Stimulated activated naive B cell treated with anti-CD40 and anti-IgM and Interleukin-4, amounts not matched to agents 10 μg/mL and 1 μg/mL and 100 μg/mL, for 72 hours (primary cell): ENCODE data around the gene CTBP1.

Experiments used
- ATAC-seq, 2 donors: fragments of 150-1000 bp; cut with Tn5 transposase; replicated peaks; 2 replicates each; pipeline ENCODE4 v1.10.0; 2021; ENCODE audit warnings: moderate library complexity in 1 of 2
- DNase-seq: peaks from one replicate; pipeline ENCODE4 v3.0.0; 2021
- H3K27ac Mint-ChIP-seq: one replicate; pipeline ENCODE4 v1.8.0; 2022; ENCODE audit warnings: mild to moderate bottlenecking, mixed read lengths
- H3K27me3 Mint-ChIP-seq, 2 donors: one replicate each; pipeline ENCODE4 v1.8.0; 2022; ENCODE audit warnings: mixed read lengths in 2 of 2
- H3K36me3 Mint-ChIP-seq, 2 donors: one replicate each; pipeline ENCODE4 v1.8.0; 2022; ENCODE audit warnings: mixed read lengths in 2 of 2, mild to moderate bottlenecking in 1 of 2
- H3K4me1 Mint-ChIP-seq, 2 donors: one replicate each; pipeline ENCODE4 v1.8.0; 2022; ENCODE audit warnings: mixed read lengths in 2 of 2, mild to moderate bottlenecking in 1 of 2
- H3K4me3 Mint-ChIP-seq, 2 donors: one replicate each; pipeline ENCODE4 v1.8.0; 2022; ENCODE audit warnings: mild to moderate bottlenecking in 2 of 2, mixed read lengths in 2 of 2, moderate library complexity in 1 of 2
- H3K9me3 Mint-ChIP-seq, 2 donors: one replicate each; pipeline ENCODE4 v1.8.0; 2022; ENCODE audit warnings: mixed read lengths in 2 of 2, mild to moderate bottlenecking in 1 of 2

Gene CTBP1

GRCh38 chr4:1290165-1290977, 41.4 kb upstream of the CTBP1 start:
- H3K27ac Mint-ChIP-seq: peak overlapping the region; percentile 91
- ATAC-seq: peak; percentile 11 to 16
- H3K9me3 Mint-ChIP-seq: peaks cover 5 to 6% of the 10 kb centered on the region in 2 donors

GRCh38 chr4:1289207-1290164, 40.6 kb upstream of the CTBP1 start, which contains the start of gene MAEA:
Gene MAEA, plus strand, starts transcription at chr4:1289891. Its CDS starts 23 bp downstream, at chr4:1289914.
- H3K36me3 Mint-ChIP-seq: peaks cover 6 to 20% of the 10 kb centered on the region in 2 donors

More at GRCh38 chr4:1290165-1290977, 41.4 kb upstream of the CTBP1 start:
- Mint-ChIP-seq H3K36me3 (peaks cover 6 to 20% of the 10 kb centered on the region in 2 donors), H3K27me3 (no peaks in the 10 kb centered on the region), H3K4me3 (peak overlapping the region; percentile 91 to 95), H3K4me1 (peaks cover 32 to 56% of the 10 kb centered on the region in 2 donors)
- DNase-seq: no peak

DNA sequence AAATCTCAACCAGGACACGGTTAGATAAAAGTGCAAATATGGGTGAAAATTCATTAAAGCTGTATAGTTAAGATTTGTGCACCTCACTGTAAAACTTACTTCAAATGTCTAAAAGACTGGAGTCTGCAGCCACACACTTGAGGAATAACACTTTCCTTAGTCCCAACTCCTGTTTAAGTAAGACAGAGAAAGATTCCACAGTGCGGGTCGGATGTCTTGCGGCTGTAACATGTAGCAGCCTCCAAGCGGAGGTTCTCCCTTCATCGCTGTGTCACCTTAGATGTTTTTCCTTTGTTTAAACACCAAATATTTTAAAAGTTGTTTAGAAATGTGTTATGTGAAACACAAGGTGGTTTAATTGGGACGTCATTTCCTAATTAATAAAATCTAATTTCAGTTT, 39.9 kb upstream of the CTBP1 start:
- no peak for ATAC-seq
- no peak for DNase-seq
- peaks cover 28 to 40% of the 10 kb centered on the region in 2 donors for H3K4me1 Mint-ChIP-seq
- peak overlapping the region; percentile 92 for H3K27ac Mint-ChIP-seq
- H3K9me3 Mint-ChIP-seq: peaks cover 5 to 6% of the 10 kb centered on the region in 2 donors
- peak overlapping the region; percentile 91 to 95 for H3K4me3 Mint-ChIP-seq
- peaks cover 6 to 20% of the 10 kb centered on the region in 2 donors for H3K36me3 Mint-ChIP-seq
- H3K27me3 Mint-ChIP-seq: no peaks in the 10 kb centered on the region

More at GRCh38 chr4:1289207-1290164, 40.6 kb upstream of the CTBP1 start, which contains the start of gene MAEA:
- Mint-ChIP-seq H3K4me3 (peak within 1 kb of the TSS; percentile 91 to 95), H3K9me3 (peaks cover 5 to 6% of the 10 kb centered on the region in 2 donors), H3K27ac (peak within 1 kb of the TSS; percentile 92), H3K27me3 (no peaks in the 10 kb centered on the region), H3K4me1 (peaks cover 28 to 47% of the 10 kb centered on the region in 2 donors)
- peak; percentile 96 to 97 for ATAC-seq
- DNase-seq: peak; percentile 98

- Mint-ChIP-seq H3K4me3 (no peak overlapping the region), H3K4me1 (peaks cover 10 to 13% of the 10 kb centered on the region in 2 donors)
Observed at GRCh38 chr4:1285790-1286553, 37.0 kb upstream of the CTBP1 start.

DNA sequence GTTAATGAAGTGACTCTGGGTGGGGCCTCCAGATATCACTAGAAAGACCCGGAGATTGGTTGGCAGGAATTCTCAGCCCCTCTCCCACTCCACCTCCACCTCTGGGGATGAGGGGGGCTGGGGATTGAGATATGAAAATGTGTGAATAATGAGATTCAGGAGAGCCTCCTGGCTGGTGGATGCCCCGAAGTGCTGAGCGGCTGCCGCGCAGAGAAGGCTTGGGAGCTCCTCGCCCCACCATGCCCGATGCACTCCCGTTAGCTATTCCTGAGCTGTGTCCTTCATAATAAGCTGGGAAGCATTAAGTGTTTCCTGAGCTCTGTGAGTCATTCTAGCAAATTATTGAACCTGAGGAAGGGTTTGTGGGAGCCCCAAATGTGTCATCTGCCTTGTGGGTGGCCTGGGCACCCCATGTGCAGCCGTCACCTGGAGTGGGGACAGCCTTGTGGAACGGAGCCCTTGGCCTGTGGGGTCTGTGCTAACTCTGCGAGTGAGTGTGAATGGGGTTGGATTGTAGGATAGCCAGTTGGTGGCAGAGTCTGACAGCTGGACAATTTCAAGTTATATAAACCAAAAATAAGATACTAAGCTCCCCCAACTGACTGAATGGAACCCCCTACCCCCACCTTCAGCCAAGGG, 36.3 kb upstream of the CTBP1 start:
- no peak overlapping the region for H3K4me3 Mint-ChIP-seq
- peaks cover 5 to 6% of the 10 kb centered on the region in 2 donors for H3K9me3 Mint-ChIP-seq

More at GRCh38 chr4:1285790-1286553, 37.0 kb upstream of the CTBP1 start:
- peaks cover 4% of the 10 kb centered on the region in 2 donors for H3K36me3 Mint-ChIP-seq
- H3K27ac Mint-ChIP-seq: no peak overlapping the region
- peaks cover 5 to 6% of the 10 kb centered on the region in 2 donors for H3K9me3 Mint-ChIP-seq
- ATAC-seq: no peak
- no peaks in the 10 kb centered on the region for H3K27me3 Mint-ChIP-seq
- peak; percentile 26 for DNase-seq

DNA sequence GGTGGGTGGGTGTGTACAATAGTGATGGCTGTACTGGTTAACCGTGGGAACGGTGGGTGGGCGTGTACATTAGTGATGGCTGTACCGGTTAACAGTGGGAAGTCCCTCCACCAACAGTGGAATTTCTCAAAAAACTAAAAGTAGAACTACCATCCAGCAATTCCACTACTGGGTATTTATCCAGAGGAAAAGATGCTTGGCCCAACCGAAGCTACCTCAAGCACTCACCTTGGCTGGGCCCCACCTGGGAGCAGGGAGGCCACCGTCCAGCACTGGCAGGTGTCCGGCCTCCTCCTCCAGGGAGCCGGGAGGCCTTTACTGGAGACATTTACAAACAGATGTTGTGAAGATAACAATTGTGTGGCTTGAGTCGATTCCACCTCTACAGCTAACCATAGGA, 34.8 kb upstream of the CTBP1 start:
- no peak overlapping the region for H3K4me3 Mint-ChIP-seq
- H3K9me3 Mint-ChIP-seq: peaks cover 5 to 6% of the 10 kb centered on the region in 2 donors
- DNase-seq (no peak), ATAC-seq (no peak)
- H3K4me1 Mint-ChIP-seq: peaks cover 5% of the 10 kb centered on the region in 2 donors
- H3K27ac Mint-ChIP-seq: no peak overlapping the region
- H3K27me3 Mint-ChIP-seq: no peaks in the 10 kb centered on the region
- peaks cover 4 to 9% of the 10 kb centered on the region in 2 donors for H3K36me3 Mint-ChIP-seq

More for the DNA sequence above, 36.3 kb upstream of the CTBP1 start:
- Mint-ChIP-seq H3K4me1 (peaks cover 5 to 7% of the 10 kb centered on the region in 2 donors), H3K27ac (no peak overlapping the region), H3K27me3 (no peaks in the 10 kb centered on the region), H3K36me3 (peaks cover 4% of the 10 kb centered on the region in 2 donors)
- DNase-seq (no peak), ATAC-seq (no peak)

GRCh38 chr4:1279253-1279652, 30.3 kb upstream of the CTBP1 start:
- H3K36me3 Mint-ChIP-seq: peaks cover 4 to 5% of the 10 kb centered on the region in 2 donors
- no peak overlapping the region for H3K27ac Mint-ChIP-seq
- H3K27me3 Mint-ChIP-seq: no peaks in the 10 kb centered on the region
- ATAC-seq (no peak), DNase-seq (no peak)
- H3K4me1 Mint-ChIP-seq: no peaks in the 10 kb centered on the region
- no peaks in the 10 kb centered on the region for H3K9me3 Mint-ChIP-seq
- no peak overlapping the region for H3K4me3 Mint-ChIP-seq

GRCh38 chr4:1277667-1278665, 29.0 kb upstream of the CTBP1 start:
- H3K4me3 Mint-ChIP-seq: no peak overlapping the region
- no peaks in the 10 kb centered on the region for H3K4me1 Mint-ChIP-seq
- ATAC-seq (no peak), DNase-seq (no peak)
- H3K27me3 Mint-ChIP-seq: no peaks in the 10 kb centered on the region
- no peak overlapping the region for H3K27ac Mint-ChIP-seq
- H3K36me3 Mint-ChIP-seq: peaks cover 4 to 5% of the 10 kb centered on the region in 2 donors
- H3K9me3 Mint-ChIP-seq: no peaks in the 10 kb centered on the region

GRCh38 chr4:1276984-1277383, 28.1 kb upstream of the CTBP1 start:
- ATAC-seq (no peak), DNase-seq (no peak)
- Mint-ChIP-seq H3K27me3 (no peaks in the 10 kb centered on the region), H3K27ac (no peak overlapping the region), H3K36me3 (peaks cover 4 to 5% of the 10 kb centered on the region in 2 donors), H3K9me3 (no peaks in the 10 kb centered on the region), H3K4me3 (no peak overlapping the region), H3K4me1 (no peaks in the 10 kb centered on the region)

DNA sequence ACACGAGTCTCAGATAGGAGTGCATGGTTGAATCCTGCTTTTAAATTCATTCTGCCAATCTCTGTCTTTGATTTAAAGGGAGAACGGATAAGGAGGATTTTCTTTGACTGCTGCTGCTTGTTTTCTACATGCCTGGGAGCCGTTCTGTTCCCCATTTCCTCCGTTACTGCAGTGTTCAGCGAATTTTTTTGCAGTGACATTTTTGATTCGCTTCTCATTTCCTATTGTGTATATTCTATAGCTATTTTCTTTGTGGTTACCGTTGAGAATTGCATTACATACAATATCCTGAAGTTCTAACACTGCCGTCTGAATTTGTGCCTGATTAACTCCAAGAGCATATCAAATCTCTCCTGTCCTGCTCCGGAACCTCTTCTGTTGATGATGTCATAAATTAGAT, 25.9 kb upstream of the CTBP1 start:
- Mint-ChIP-seq H3K9me3 (peaks cover 1 to 4% of the 10 kb centered on the region in 2 donors), H3K36me3 (peaks cover 4 to 5% of the 10 kb centered on the region in 2 donors), H3K4me3 (no peak overlapping the region), H3K27me3 (no peaks in the 10 kb centered on the region), H3K4me1 (peaks cover 6 to 9% of the 10 kb centered on the region in 2 donors), H3K27ac (no peak overlapping the region)
- DNase-seq (no peak), ATAC-seq (no peak)

DNA sequence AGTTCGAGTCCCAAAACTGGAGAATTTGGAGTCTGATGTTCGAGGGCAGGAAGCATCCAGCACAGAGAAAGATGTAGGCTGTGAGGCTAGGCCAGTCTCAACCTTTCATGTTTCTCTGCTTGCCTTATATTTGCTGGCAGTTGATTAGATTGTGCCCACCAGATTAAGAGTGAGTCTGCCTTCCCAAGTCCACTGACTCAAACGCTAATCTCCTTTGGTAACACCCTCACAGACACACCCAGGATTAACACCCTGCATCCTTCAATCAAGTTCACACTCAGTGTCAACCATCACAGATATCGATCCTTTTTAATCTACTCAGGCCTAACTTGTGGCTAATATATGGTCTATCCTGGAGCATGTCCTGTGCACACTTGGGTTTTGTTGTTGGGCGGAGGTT, 22.8 kb upstream of the CTBP1 start:
- DNase-seq (no peak), ATAC-seq (no peak)
- H3K27ac Mint-ChIP-seq: no peak overlapping the region
- H3K4me3 Mint-ChIP-seq: no peak overlapping the region
- H3K27me3 Mint-ChIP-seq: no peaks in the 10 kb centered on the region
- peaks cover 18 to 24% of the 10 kb centered on the region in 2 donors for H3K4me1 Mint-ChIP-seq
- peaks cover 0 to 4% of the 10 kb centered on the region in 2 donors for H3K36me3 Mint-ChIP-seq
- H3K9me3 Mint-ChIP-seq: peaks cover 4% of the 10 kb centered on the region in 2 donors

- H3K27ac Mint-ChIP-seq: no peak overlapping the region
- H3K36me3 Mint-ChIP-seq: peaks cover 0 to 7% of the 10 kb centered on the region in 2 donors
- peaks cover 24 to 26% of the 10 kb centered on the region in 2 donors for H3K4me1 Mint-ChIP-seq
- no peak overlapping the region for H3K4me3 Mint-ChIP-seq
- peaks cover 4% of the 10 kb centered on the region in 2 donors for H3K9me3 Mint-ChIP-seq
- no peak for DNase-seq
- H3K27me3 Mint-ChIP-seq: no peaks in the 10 kb centered on the region
- no peak for ATAC-seq
Observed at GRCh38 chr4:1269209-1269608, 20.3 kb upstream of the CTBP1 start.
